GM12891 (cell line): Measurements from ENCODE around the gene NMNAT1.

Source experiments
- POLR2A ChIP-seq: IDR thresholded peaks from 2 replicates; pipeline ENCODE4 v1.6.1; 2011; ENCODE audit warnings: low read depth, low read length, control low read depth
- SPI1 ChIP-seq: IDR thresholded peaks from 2 replicates; pipeline ENCODE4 v1.6.1; 2011; ENCODE audit warnings: low read depth, low read length, control low read depth

DNA sequence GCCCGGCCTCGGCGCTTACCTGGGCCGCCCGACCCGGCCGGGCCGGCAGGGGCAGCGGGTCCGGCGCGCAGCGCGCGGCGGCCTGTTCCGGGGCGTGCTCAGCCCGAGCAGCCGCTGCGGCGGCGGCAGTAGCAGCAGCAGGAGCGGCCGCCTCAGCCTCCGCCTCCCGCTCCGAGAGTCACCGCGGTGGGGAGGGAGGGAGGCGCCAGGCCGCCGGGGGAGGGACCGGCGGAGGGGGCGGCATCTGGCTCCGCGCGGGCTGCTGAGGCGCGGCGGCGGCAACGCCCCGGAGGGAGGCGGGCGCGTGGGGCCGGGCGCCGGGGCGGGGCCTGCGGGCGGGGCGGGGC, 33.2 kb upstream of the NMNAT1 start, which contains the start of gene CTNNBIP1:
- TF ChIP-seq SPI1: no peak
- TF ChIP-seq POLR2A: no peak
